Muscle of leg (tissue), 11 donors: ENCODE measurements around the gene CAPN14. TPM values are rescaled to one million over a fixed set of nuclear protein-coding genes. Genes with fewer than 3 reads are reported as not detected.

Experiments
- DNase-seq: peaks from one replicate; pipeline ENCODE4 v3.0.0; 2013
- H3K27ac ChIP-seq: one replicate; pipeline ENCODE4 v1.5.1; 2013; ENCODE audit warnings: mild to moderate bottlenecking, low read length, control low read depth
- H3K27me3 ChIP-seq: one replicate; pipeline ENCODE4 v1.6.1; 2013; ENCODE audit warnings: low read length; ENCODE audit not compliant: control insufficient read depth, insufficient read depth
- H3K36me3 ChIP-seq: one replicate; pipeline ENCODE4 v1.6.1; 2013; ENCODE audit warnings: low read length; ENCODE audit not compliant: control insufficient read depth, insufficient read depth
- H3K4me1 ChIP-seq: one replicate; pipeline ENCODE4 v1.6.1; 2013; ENCODE audit warnings: low read length; ENCODE audit not compliant: control insufficient read depth, insufficient read depth
- H3K4me3 ChIP-seq: one replicate; pipeline ENCODE4 v1.5.1; 2013; ENCODE audit warnings: low read length, control low read depth
- H3K9me3 ChIP-seq: replicated peaks from 2 replicates; pipeline ENCODE4 v1.6.1; 2013; ENCODE audit warnings: low read depth, low read length; ENCODE audit not compliant: control insufficient read depth
- WGBS: methylation state at CpG from one replicate; pipeline ENCODE4 v1.1.5; 2013; ENCODE audit warnings: missing lambda C conversion rate; ENCODE audit not compliant: insufficient coverage; 5-methylcytosine and 5-hydroxymethylcytosine counted together
- polyA plus RNA-seq, 8 donors: library from polyadenylated mRNA; unstranded; fragments of 120-200 nt; gene quantifications; one replicate each; pipeline versions ENCODE4 v1.2.1 to v1.2.3, GENCODE V29; 2013; ENCODE audit warnings: inconsistent platforms in 1 of 8, low replicate concordance in 1 of 8; ENCODE audit not compliant: insufficient read length in 8 of 8, insufficient read depth in 1 of 8
- total RNA-seq: library from RNA; stranded (reverse); fragments of 120-200 nt; gene quantifications from one replicate; pipeline ENCODE4 v1.2.4, GENCODE V29; 2013

The CAPN14 gene
- total and polyA plus RNA-seq, 9 donors = 0.04 to 0.09 (median 0.06) TPM; not detected in 3

GRCh38 chr2:31136732-31137131 lies 80.6 kb downstream of the CAPN14 start:
- H3K27me3 ChIP-seq = peaks cover 65% of the 10 kb centered on the region
- 57% methylated on average over 6 of the region's 10 CpGs for WGBS

GRCh38 chr2:31136000-31136399 lies 81.3 kb downstream of the CAPN14 start:
- WGBS = 39% methylated on average over 2 of the region's 3 CpGs
- H3K27me3 ChIP-seq = peaks cover 62% of the 10 kb centered on the region
- DNase-seq = no peak

More at GRCh38 chr2:31136732-31137131, 80.6 kb downstream of the CAPN14 start:
- Histone ChIP-seq H3K27ac (no peak overlapping the region), H3K4me3 (no peak overlapping the region), H3K9me3 (no peaks in the 10 kb centered on the region), H3K4me1 (peaks cover 16% of the 10 kb centered on the region), H3K36me3 (no peaks in the 10 kb centered on the region)
- no peak for DNase-seq

GRCh38 chr2:31134480-31134879 lies 82.8 kb downstream of the CAPN14 start:
- peaks cover 18% of the 10 kb centered on the region for H3K4me1 ChIP-seq
- no peak overlapping the region for H3K27ac ChIP-seq
- no peaks in the 10 kb centered on the region for H3K9me3 ChIP-seq
- 87% methylated on average over 4 of the region's 5 CpGs for WGBS
- peaks cover 48% of the 10 kb centered on the region for H3K27me3 ChIP-seq
- DNase-seq = no peak
- H3K36me3 ChIP-seq = no peaks in the 10 kb centered on the region
- H3K4me3 ChIP-seq = no peak overlapping the region

More at GRCh38 chr2:31136000-31136399, 81.3 kb downstream of the CAPN14 start:
- Histone ChIP-seq H3K4me3 (no peak overlapping the region), H3K36me3 (no peaks in the 10 kb centered on the region), H3K4me1 (peaks cover 16% of the 10 kb centered on the region), H3K27ac (no peak overlapping the region), H3K9me3 (no peaks in the 10 kb centered on the region)

- no peak for DNase-seq
- Histone ChIP-seq H3K4me1 (peaks cover 8% of the 10 kb centered on the region), H3K36me3 (no peaks in the 10 kb centered on the region), H3K9me3 (no peaks in the 10 kb centered on the region), H3K4me3 (no peak overlapping the region), H3K27ac (no peak overlapping the region), H3K27me3 (peaks cover 35% of the 10 kb centered on the region)
- WGBS = 94% methylated on average over 2 of the region's 5 CpGs
These were observed 84.5 kb downstream of the CAPN14 start for GRCh38 chr2:31132786-31133185.

- Histone ChIP-seq H3K27ac (no peak overlapping the region), H3K4me1 (peaks cover 3% of the 10 kb centered on the region), H3K27me3 (peaks cover 27% of the 10 kb centered on the region), H3K4me3 (no peak overlapping the region), H3K36me3 (no peaks in the 10 kb centered on the region), H3K9me3 (no peaks in the 10 kb centered on the region)
- no peak for DNase-seq
- WGBS = 52% methylated on average over 2 of the region's 4 CpGs
These were observed 85.4 kb downstream of the CAPN14 start for GRCh38 chr2:31131871-31132270.

GRCh38 chr2:31129375-31130171 lies 87.7 kb downstream of the CAPN14 start:
- no peaks in the 10 kb centered on the region for H3K9me3 ChIP-seq
- DNase-seq = no peak
- H3K36me3 ChIP-seq = no peaks in the 10 kb centered on the region
- H3K4me3 ChIP-seq = no peak overlapping the region
- WGBS = 42% methylated on average over 5 of the region's 6 CpGs
- peaks cover 14% of the 10 kb centered on the region for H3K27me3 ChIP-seq
- H3K4me1 ChIP-seq = peaks cover 3% of the 10 kb centered on the region
- H3K27ac ChIP-seq = no peak overlapping the region

GRCh38 chr2:31127931-31128330 lies 89.4 kb downstream of the CAPN14 start:
- no peak for DNase-seq
- Histone ChIP-seq H3K27ac (no peak overlapping the region), H3K36me3 (no peaks in the 10 kb centered on the region), H3K4me1 (peaks cover 3% of the 10 kb centered on the region), H3K4me3 (no peak overlapping the region), H3K27me3 (peaks cover 10% of the 10 kb centered on the region), H3K9me3 (no peaks in the 10 kb centered on the region)
- 67% methylated on average over 2 of the region's 3 CpGs for WGBS

- peaks cover 7% of the 10 kb centered on the region for H3K27me3 ChIP-seq
- 90% methylated on average over 1 of the region's 6 CpGs for WGBS
- no peaks in the 10 kb centered on the region for H3K36me3 ChIP-seq
- peaks cover 3% of the 10 kb centered on the region for H3K4me1 ChIP-seq
- no peak for DNase-seq
- H3K9me3 ChIP-seq = no peaks in the 10 kb centered on the region
- H3K4me3 ChIP-seq = no peak overlapping the region
- no peak overlapping the region for H3K27ac ChIP-seq
These were observed 91.2 kb downstream of the CAPN14 start for GRCh38 chr2:31125918-31126695.

- WGBS = 88% methylated on average over 3 of the region's 4 CpGs
- DNase-seq = no peak
- Histone ChIP-seq H3K4me1 (no peaks in the 10 kb centered on the region), H3K36me3 (no peaks in the 10 kb centered on the region), H3K9me3 (no peaks in the 10 kb centered on the region), H3K4me3 (no peak overlapping the region), H3K27ac (no peak overlapping the region), H3K27me3 (peaks cover 6% of the 10 kb centered on the region)
These were observed 92.4 kb downstream of the CAPN14 start for GRCh38 chr2:31124904-31125303.
